Measurements from ENCODE around the gene NDUFV2. TPM values are rescaled to one million over a fixed set of nuclear protein-coding genes. Genes with fewer than 3 reads are reported as not detected.
"Not testable (repeated sequence)": the region's sequence is repeated elsewhere in the genome, so short reads cannot be mapped to it uniquely, and the experiment has no call there.

The NDUFV2 gene
- total RNA-seq, 1 donor from 2014 or later: 381 TPM

- H3K27ac Mint-ChIP-seq: no peak overlapping the region
- H3K36me3 Mint-ChIP-seq (ENCODE audit: low read depth): peaks cover 1% of the 10 kb centered on the region
- DNase-seq (ENCODE audit: low spot score): no peak
- intact Hi-C loops (cut with micrococcal nuclease): loop anchor here (5.0 to 10.0 kb wide), 2 partner anchors 137 to 1455 kb away; partner anchors contain the start of gene NAPG
- H3K9me3 Mint-ChIP-seq: no peaks in the 10 kb centered on the region
- H3K4me3 Mint-ChIP-seq: no peak overlapping the region
- peaks cover 42% of the 10 kb centered on the region for H3K4me1 Mint-ChIP-seq (ENCODE audit: low read depth)
- no peaks in the 10 kb centered on the region for H3K27me3 Mint-ChIP-seq (ENCODE audit: insufficient read depth)
These were observed 32.3 kb upstream of the NDUFV2 start for GRCh38 chr18:9070212-9070611.

DNA sequence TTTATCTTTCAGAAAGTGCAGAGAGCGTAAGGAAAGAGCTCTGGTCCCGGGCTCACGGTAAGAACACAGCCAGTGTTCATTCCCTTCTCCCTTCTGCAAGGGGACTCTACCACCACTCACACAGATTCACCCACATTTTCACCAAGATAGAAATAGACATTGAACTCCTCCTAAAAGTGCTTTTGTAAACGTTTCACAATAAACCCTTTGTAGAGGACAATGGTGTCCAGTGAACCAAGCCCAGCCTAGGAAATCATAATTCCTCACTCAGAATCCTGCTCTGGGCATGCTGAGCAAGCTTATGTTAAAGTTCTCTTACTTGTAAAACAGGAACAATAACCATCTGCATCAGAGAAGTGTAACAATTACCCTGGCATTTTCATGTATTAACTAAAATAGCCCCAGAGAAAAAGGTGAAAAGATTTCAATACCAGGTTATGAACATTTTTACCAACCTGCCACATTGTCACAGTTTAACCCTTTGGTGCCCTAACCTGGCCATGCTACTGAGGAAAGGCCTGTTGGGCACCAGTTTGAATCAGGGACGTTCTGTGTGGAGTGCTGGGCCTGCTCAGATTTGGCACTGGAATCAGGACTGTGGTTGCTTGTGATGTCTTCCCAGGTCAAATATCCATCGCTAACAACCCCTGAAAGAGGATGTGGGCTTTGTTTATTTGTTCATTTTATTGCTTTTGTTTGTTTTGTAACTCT lies 22.5 kb upstream of the NDUFV2 start:
- Mint-ChIP-seq H3K27ac (peak overlapping the region; percentile 79), H3K36me3 (ENCODE audit: low read depth) (peaks cover 8% of the 10 kb centered on the region), H3K27me3 (ENCODE audit: insufficient read depth) (no peaks in the 10 kb centered on the region), H3K4me1 (ENCODE audit: low read depth) (peaks cover 55% of the 10 kb centered on the region), H3K4me3 (no peak overlapping the region), H3K9me3 (no peaks in the 10 kb centered on the region)
- DNase-seq (ENCODE audit: low spot score): no peak
- intact Hi-C loops (cut with micrococcal nuclease): loop anchor here (5.0 to 10.0 kb wide), 2 partner anchors 532 to 1445 kb away; partner anchors contain the start of genes NAPG and PPP4R1

GRCh38 chr18:9081940-9082339 lies 20.6 kb upstream of the NDUFV2 start:
- no peaks in the 10 kb centered on the region for H3K9me3 Mint-ChIP-seq
- H3K4me1 Mint-ChIP-seq (ENCODE audit: low read depth): peaks cover 52% of the 10 kb centered on the region
- H3K27me3 Mint-ChIP-seq (ENCODE audit: insufficient read depth): no peaks in the 10 kb centered on the region
- H3K27ac Mint-ChIP-seq: peak overlapping the region; percentile 98
- no peak overlapping the region for H3K4me3 Mint-ChIP-seq
- H3K36me3 Mint-ChIP-seq (ENCODE audit: low read depth): peaks cover 5% of the 10 kb centered on the region
- intact Hi-C loops (cut with micrococcal nuclease): loop anchor here (1.0 to 5.0 kb wide), 7 partner anchors 9 to 530 kb away; partner anchors contain the start of genes ANKRD12, NDUFV2, PPP4R1 and TWSG1
- DNase-seq (ENCODE audit: low spot score): no peak

DNA sequence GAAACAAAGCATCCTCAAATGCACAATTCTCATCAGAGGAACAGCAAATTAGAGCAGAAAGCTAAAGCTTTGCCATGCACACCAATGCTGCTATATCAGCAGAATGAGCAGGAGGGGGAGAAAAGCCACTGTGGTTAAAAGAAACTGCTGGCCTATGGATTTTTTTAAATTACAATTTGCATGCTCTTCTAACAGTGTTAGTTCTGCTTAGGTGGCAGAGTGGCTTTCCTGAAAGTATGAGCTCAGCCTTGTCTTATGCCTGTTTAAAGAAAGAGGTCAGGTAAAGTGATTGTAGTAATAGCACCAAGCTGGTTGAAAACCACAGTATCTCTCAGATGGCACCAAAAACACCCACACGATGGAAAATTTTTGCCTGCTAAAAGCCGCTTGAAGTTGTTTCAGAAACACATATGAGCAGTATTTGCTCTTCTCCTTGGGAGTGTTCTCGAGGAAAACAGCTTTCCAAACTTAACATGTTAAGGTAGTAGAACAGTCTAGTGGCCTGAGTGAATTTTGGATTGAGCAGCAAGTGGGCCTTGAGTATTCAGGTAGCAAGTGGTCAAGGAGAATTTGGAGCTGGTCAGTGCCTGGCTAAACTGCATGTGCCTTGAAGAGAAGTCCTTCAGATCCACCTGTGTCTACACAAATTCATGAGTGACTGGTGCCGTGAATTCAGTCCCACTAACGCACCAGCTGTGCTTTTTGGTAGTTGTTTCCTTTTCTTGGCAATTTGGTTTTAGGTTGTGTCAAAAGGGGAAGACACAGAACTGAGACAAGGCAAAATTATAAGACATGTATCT lies 19.6 kb upstream of the NDUFV2 start:
- DNase-seq (ENCODE audit: low spot score): peak; percentile 51
- peaks cover 5% of the 10 kb centered on the region for H3K36me3 Mint-ChIP-seq (ENCODE audit: low read depth)
- intact Hi-C loops (cut with micrococcal nuclease): loop anchor here (1.0 to 5.0 kb wide), 9 partner anchors 8 to 529 kb away; partner anchors contain the start of genes ANKRD12, NDUFV2, PPP4R1 and TWSG1
- H3K27ac Mint-ChIP-seq: peak overlapping the region; percentile 98
- H3K4me3 Mint-ChIP-seq: peak overlapping the region; percentile 75
- peaks cover 50% of the 10 kb centered on the region for H3K4me1 Mint-ChIP-seq (ENCODE audit: low read depth)
- no peaks in the 10 kb centered on the region for H3K9me3 Mint-ChIP-seq
- H3K27me3 Mint-ChIP-seq (ENCODE audit: insufficient read depth): no peaks in the 10 kb centered on the region

- Mint-ChIP-seq H3K4me3 (no peak overlapping the region), H3K36me3 (ENCODE audit: low read depth) (peaks cover 21% of the 10 kb centered on the region), H3K27ac (peak overlapping the region; percentile 58), H3K27me3 (ENCODE audit: insufficient read depth) (no peaks in the 10 kb centered on the region), H3K4me1 (ENCODE audit: low read depth) (peaks cover 65% of the 10 kb centered on the region), H3K9me3 (no peaks in the 10 kb centered on the region)
- intact Hi-C loops (cut with micrococcal nuclease): no loop called here
- no peak for DNase-seq (ENCODE audit: low spot score)
These were observed 16.5 kb upstream of the NDUFV2 start for GRCh38 chr18:9086015-9086414.

DNA sequence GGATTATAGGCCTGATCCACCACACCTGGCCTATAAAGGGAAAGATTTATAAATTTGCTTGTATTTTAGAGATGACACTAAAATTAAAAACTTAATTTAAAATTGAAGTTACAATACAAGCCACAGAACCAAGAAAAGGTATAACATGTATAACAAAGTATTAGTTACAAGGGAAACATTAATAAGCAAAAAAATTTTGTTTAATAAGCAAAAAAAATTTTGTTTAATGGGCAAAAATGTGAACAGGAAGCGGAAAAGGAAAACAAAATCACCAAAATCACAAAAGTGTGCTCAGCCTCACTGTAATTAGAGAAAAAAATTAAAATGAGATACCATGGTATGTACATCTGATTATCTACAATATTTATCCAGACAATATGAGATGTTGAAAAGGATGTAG lies 15.9 kb upstream of the NDUFV2 start:
- DNase-seq (ENCODE audit: low spot score): no peak
- no peak overlapping the region for H3K27ac Mint-ChIP-seq
- H3K27me3 Mint-ChIP-seq (ENCODE audit: insufficient read depth): no peaks in the 10 kb centered on the region
- peaks cover 3% of the 10 kb centered on the region for H3K9me3 Mint-ChIP-seq
- peaks cover 23% of the 10 kb centered on the region for H3K36me3 Mint-ChIP-seq (ENCODE audit: low read depth)
- H3K4me3 Mint-ChIP-seq: no peak overlapping the region
- intact Hi-C loops (cut with micrococcal nuclease): no loop called here
- peaks cover 69% of the 10 kb centered on the region for H3K4me1 Mint-ChIP-seq (ENCODE audit: low read depth)

GRCh38 chr18:9087144-9087543 lies 15.4 kb upstream of the NDUFV2 start:
- H3K4me1 Mint-ChIP-seq (ENCODE audit: low read depth): peaks cover 68% of the 10 kb centered on the region
- DNase-seq (ENCODE audit: low spot score): no peak
- intact Hi-C loops (cut with micrococcal nuclease): no loop called here
- H3K36me3 Mint-ChIP-seq (ENCODE audit: low read depth): peaks cover 23% of the 10 kb centered on the region
- peak overlapping the region; percentile 67 for H3K27ac Mint-ChIP-seq
- peaks cover 3% of the 10 kb centered on the region for H3K9me3 Mint-ChIP-seq
- peak overlapping the region; percentile 3 for H3K4me3 Mint-ChIP-seq
- no peaks in the 10 kb centered on the region for H3K27me3 Mint-ChIP-seq (ENCODE audit: insufficient read depth)

DNA sequence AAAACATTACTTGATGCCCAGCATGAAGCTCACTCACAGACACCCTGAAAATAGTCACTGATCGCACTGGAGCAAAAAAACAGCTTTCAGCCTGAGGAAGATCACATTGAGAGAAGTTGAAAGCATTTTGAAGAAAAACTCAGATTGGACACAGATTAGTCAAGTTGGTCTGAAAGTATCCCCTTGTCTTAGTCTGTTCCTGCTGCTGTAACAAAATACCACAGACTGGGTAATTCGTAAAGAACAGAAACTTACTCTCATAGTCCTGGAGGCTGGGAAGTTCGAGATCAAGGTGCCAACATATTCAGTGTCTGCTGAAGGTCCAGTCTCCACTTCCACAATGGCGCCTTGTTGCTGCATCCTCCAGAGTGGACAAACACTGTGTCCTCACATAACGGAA lies 14.2 kb upstream of the NDUFV2 start:
- Mint-ChIP-seq H3K27ac (peak overlapping the region; percentile 88), H3K4me3 (peak overlapping the region; percentile 26), H3K27me3 (ENCODE audit: insufficient read depth) (no peaks in the 10 kb centered on the region), H3K9me3 (peaks cover 3% of the 10 kb centered on the region), H3K4me1 (ENCODE audit: low read depth) (peaks cover 66% of the 10 kb centered on the region), H3K36me3 (ENCODE audit: low read depth) (peaks cover 23% of the 10 kb centered on the region)
- no peak for DNase-seq (ENCODE audit: low spot score)
- intact Hi-C loops (cut with micrococcal nuclease): no loop called here

DNA sequence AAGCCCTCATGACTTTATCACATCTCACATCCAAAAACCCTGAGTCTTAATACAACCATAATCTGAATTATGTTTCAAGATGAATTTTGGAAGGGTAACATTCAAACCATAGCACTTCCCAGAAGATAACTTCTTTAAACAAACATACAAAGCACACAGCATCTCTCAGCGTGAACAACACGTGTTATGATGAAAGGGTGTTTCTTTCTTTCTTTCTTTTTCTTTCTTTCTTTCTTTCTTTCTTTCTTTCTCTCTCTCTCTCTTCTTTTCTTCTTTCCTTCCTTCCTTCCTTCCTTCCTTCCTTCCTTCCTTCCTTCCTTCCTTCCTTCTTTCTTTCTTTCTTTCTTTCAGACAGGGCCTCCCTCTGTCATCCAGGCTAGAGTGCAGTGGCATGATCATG lies 13.8 kb upstream of the NDUFV2 start:
- H3K4me3 Mint-ChIP-seq: peak overlapping the region; percentile 26
- peak overlapping the region; percentile 88 for H3K27ac Mint-ChIP-seq
- DNase-seq (ENCODE audit: low spot score); H3K9me3 Mint-ChIP-seq; H3K27me3 Mint-ChIP-seq (ENCODE audit: insufficient read depth); intact Hi-C loops (cut with micrococcal nuclease): not testable (repeated sequence)
- H3K36me3 Mint-ChIP-seq (ENCODE audit: low read depth): peaks cover 24% of the 10 kb centered on the region
- H3K4me1 Mint-ChIP-seq (ENCODE audit: low read depth): peaks cover 64% of the 10 kb centered on the region

DNA sequence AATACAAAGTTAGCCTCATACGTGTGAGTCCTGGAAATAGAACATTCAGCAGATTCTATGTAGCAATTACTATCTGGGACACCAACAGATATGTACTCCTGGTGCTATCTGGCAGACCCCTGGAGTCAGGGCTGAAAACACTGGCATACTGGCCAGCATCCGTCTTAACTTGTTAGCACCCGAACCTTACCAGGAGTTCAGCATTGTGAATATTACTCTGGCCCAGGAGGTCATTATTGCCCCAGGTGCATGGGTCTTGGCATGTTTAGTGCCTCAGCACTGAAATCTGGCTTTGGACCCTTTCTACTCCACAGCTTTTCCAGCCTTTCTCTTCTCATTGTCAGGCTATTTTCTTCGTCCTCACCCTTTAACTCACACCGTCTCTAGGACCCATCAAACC lies 11.9 kb upstream of the NDUFV2 start:
- Mint-ChIP-seq H3K36me3 (ENCODE audit: low read depth) (peaks cover 25% of the 10 kb centered on the region), H3K4me1 (ENCODE audit: low read depth) (peaks cover 80% of the 10 kb centered on the region), H3K9me3 (peaks cover 3% of the 10 kb centered on the region), H3K4me3 (peak overlapping the region; percentile 86), H3K27me3 (ENCODE audit: insufficient read depth) (no peaks in the 10 kb centered on the region), H3K27ac (peak overlapping the region; percentile 99)
- intact Hi-C loops (cut with micrococcal nuclease): no loop called here
- no peak for DNase-seq (ENCODE audit: low spot score)

- peaks cover 23% of the 10 kb centered on the region for H3K36me3 Mint-ChIP-seq (ENCODE audit: low read depth)
- peak overlapping the region; percentile 99 for H3K27ac Mint-ChIP-seq
- peaks cover 3% of the 10 kb centered on the region for H3K9me3 Mint-ChIP-seq
- H3K27me3 Mint-ChIP-seq (ENCODE audit: insufficient read depth): no peaks in the 10 kb centered on the region
- peak overlapping the region; percentile 86 for H3K4me3 Mint-ChIP-seq
- peak; percentile 35 for DNase-seq (ENCODE audit: low spot score)
- intact Hi-C loops (cut with micrococcal nuclease): loop anchor here (1.0 kb wide), 2 partner anchors 8 to 10 kb away; no protein-coding TSS in a partner anchor
- H3K4me1 Mint-ChIP-seq (ENCODE audit: low read depth): peaks cover 80% of the 10 kb centered on the region
These were observed 11.4 kb upstream of the NDUFV2 start for GRCh38 chr18:9091066-9091476.

DNA sequence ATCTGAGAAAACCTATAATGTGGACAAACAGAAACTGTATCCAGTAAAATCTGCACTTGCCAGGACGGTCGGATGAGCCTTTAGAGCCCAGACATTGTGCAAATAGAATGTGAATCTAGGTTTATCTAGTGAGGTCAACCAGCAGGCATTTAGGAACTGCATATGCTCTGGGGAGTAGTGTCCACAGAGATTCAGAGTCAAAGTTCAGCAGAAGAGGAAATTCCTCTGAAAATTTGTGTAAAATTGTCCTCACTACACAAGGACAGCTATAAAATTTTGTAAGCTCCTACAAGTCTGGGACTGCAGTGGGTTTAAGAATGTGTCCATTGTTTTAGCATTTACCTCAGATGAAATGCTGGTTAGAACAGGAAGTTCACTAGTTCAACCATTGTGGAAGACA lies 9.8 kb upstream of the NDUFV2 start:
- intact Hi-C loops (cut with micrococcal nuclease): no loop called here
- peaks cover 3% of the 10 kb centered on the region for H3K9me3 Mint-ChIP-seq

GRCh38 chr18:9093109-9093508 lies 9.4 kb upstream of the NDUFV2 start:
- H3K27ac Mint-ChIP-seq: peak overlapping the region; percentile 71
- H3K36me3 Mint-ChIP-seq (ENCODE audit: low read depth): peaks cover 21% of the 10 kb centered on the region
- intact Hi-C loops (cut with micrococcal nuclease); H3K4me3 Mint-ChIP-seq; H3K9me3 Mint-ChIP-seq; DNase-seq (ENCODE audit: low spot score); H3K27me3 Mint-ChIP-seq (ENCODE audit: insufficient read depth): not testable (repeated sequence)
- H3K4me1 Mint-ChIP-seq (ENCODE audit: low read depth): peaks cover 85% of the 10 kb centered on the region

More for the DNA sequence above, 9.8 kb upstream of the NDUFV2 start:
- H3K27ac Mint-ChIP-seq: peak overlapping the region; percentile 99
- no peak overlapping the region for H3K4me3 Mint-ChIP-seq
- no peaks in the 10 kb centered on the region for H3K27me3 Mint-ChIP-seq (ENCODE audit: insufficient read depth)
- H3K36me3 Mint-ChIP-seq (ENCODE audit: low read depth): peaks cover 23% of the 10 kb centered on the region
- peaks cover 85% of the 10 kb centered on the region for H3K4me1 Mint-ChIP-seq (ENCODE audit: low read depth)
- no peak for DNase-seq (ENCODE audit: low spot score)

All from activated T-helper 1 cell treated with anti-CD3 and anti-CD28 coated beads, Interleukin-12 subunit alpha, Interleukin-12 subunit beta, Interleukin-2, Interleukin-4 antibody, amounts not matched to agents 30 ng/mL and 10 ng/mL and 1 ng/mL, durations not matched to agents 14 hours and 24 hours and 36 hours (primary cell).